Epithelial cell of esophagus (primary cell): ENCODE measurements around the gene ZNF225.
"Not testable (repeated sequence)": the region's sequence is repeated elsewhere in the genome, so short reads cannot be mapped to it uniquely, and the experiment has no call there.

Source experiments
- DNase-seq: peaks from one replicate; pipeline ENCODE4 v3.0.0; 2010; ENCODE audit warnings: low read depth
- H3K4me3 ChIP-seq: 2 replicates; pipeline ENCODE4 v1.5.1; 2011; ENCODE audit warnings: mild to moderate bottlenecking, low read length, control low read depth
- CTCF ChIP-seq: IDR thresholded peaks from 2 replicates; pipeline ENCODE4 v1.5.1; 2011; ENCODE audit warnings: low read depth, mild to moderate bottlenecking, low read length, control low read depth, inconsistent platforms; ENCODE audit not compliant: insufficient read depth; ENCODE audit errors: missing control alignments

The ZNF225 gene

DNA sequence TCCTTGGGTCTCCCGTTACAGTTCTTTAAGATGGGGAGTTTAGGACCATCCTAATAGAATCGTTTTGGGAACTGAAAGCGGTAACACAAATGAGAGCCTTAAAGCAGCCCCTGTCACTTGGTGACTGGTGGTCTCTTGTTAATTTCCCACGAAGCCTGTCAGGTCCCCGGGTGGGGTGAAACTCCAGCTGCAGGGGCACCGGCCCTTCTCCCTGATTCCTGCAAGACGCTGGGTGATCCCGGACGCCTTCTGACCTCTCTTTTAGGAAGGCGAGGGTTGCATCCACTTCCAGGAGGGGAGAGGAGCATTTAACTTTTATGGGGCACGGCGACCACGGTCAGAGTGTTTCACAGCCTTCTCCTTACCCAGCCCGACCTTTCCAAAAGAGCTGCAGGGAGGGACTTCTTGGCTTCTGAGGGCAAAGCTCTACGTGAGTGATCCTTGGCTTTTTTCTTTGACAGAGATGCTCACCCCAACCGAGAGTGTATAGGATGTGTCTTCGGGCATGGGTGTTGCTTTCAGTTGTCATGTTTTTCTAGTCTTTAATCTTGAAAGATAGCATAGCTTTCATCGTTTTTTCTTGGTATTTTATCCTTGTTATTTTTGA, 688 bp downstream of the ZNF225 start:
- TF ChIP-seq CTCF = no peak
- DNase-seq = no peak
- H3K4me3 ChIP-seq = peak overlapping the region; percentile 93

DNA sequence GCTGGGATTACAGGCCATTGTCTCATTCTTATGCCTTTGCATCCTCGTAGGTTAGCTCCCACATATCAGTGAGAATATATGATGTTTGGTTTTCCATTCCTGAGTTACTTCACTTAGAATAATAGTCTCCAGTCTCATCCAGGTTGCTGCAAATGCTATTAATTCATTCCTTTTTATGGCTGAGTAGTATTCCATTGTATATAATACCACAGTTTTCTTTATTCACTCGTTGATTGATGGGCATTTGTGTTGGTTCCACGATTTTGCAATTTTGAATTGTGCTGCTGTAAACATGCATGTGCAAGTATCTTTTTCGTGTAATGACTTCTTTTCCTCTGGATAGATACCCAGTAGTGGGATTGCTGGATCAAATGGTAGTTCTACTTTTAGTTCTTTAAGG, 8.0 kb downstream of the ZNF225 start:
- DNase-seq, H3K4me3 ChIP-seq: not testable (repeated sequence)

- no peak overlapping the region for H3K4me3 ChIP-seq
- no peak for TF ChIP-seq CTCF
- DNase-seq = no peak
Observed at GRCh38 chr19:44131955-44132354, 18.8 kb downstream of the ZNF225 start.

- H3K4me3 ChIP-seq = peak within 1 kb of the TSS; percentile 86
- peak; percentile 81 for DNase-seq
- TF ChIP-seq CTCF = no peak
Observed at GRCh38 chr19:44141191-44142058, 28.2 kb downstream of the ZNF225 start, which contains the start of gene ZNF234. Gene ZNF234 (plus strand): TSS chr19:44141554. CDS start chr19:44144633, 3,079 bp downstream.

DNA sequence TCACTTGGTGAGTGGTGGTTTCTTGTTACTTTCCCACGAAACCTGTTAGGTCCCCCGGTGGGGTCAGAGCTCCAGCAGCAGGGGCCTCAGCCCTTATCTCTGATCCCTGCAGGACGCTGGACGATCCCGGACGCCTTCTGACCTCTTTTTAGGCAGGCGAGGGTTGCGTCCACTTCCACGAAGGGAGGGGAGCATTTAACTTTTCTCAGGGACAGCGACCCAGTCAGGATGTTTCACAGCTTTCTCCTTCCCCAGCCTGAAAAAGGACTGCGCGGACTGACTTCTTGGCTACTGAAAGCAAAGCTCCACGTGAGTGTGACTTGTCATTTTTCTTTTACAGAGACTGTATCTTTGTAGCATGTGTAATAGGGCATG, 28.8 kb downstream of the ZNF225 start:
- peak; percentile 19 for DNase-seq
- TF ChIP-seq CTCF = no peak

GRCh38 chr19:44149776-44150175, 36.6 kb downstream of the ZNF225 start:
- no peak for DNase-seq
- H3K4me3 ChIP-seq = no peak overlapping the region
- TF ChIP-seq CTCF = no peak

More for the DNA sequence above, 28.8 kb downstream of the ZNF225 start:
- peak overlapping the region; percentile 86 for H3K4me3 ChIP-seq

- no peak for DNase-seq
- H3K4me3 ChIP-seq = no peak overlapping the region
- no peak for TF ChIP-seq CTCF
Observed at GRCh38 chr19:44151491-44151890, 38.3 kb downstream of the ZNF225 start.
